ENCODE results near the gene TPM4.
A peak's percentile ranks its signal among the peaks of the same experiment; 100 is the strongest.

The TPM4 gene

GRCh38 chr19:16142032-16142580 lies 65.8 kb downstream of the TPM4 start:
- Histone ChIP-seq H3K36me3 (ENCODE audit: control insufficient read depth in 4 of 4, insufficient read depth in 4 of 4, low read length in 3 of 4) (peaks cover 0 to 15% (median 3%) of the 10 kb centered on the region in 4 experiments), H3K4me1 (ENCODE audit: control extremely low read depth in 1 of 4, control insufficient read depth in 4 of 4, insufficient read depth in 4 of 4, low read length in 3 of 4) (peaks cover 10 to 88% (median 82%) of the 10 kb centered on the region in 4 experiments), H3K27me3 (replicated peaks in 2 of 5; ENCODE audit: control insufficient read depth in 4 of 5, insufficient read depth in 5 of 5, low read length in 4 of 5) (no peaks in the 10 kb centered on the region), H3K4me3 (ENCODE audit: control insufficient read depth in 1 of 7, extremely low read depth in 1 of 7, insufficient read depth in 4 of 7, low read depth in 2 of 7, low read length in 6 of 7) (no peak overlapping the region), H3K9me3 (ENCODE audit: control extremely low read depth in 1 of 5, control insufficient read depth in 4 of 5, insufficient read depth in 2 of 5, low read depth in 1 of 5, low read length in 4 of 5) (no peaks in the 10 kb centered on the region), H3K27ac (ENCODE audit: insufficient read depth in 1 of 2, low read depth in 1 of 2, low read length in 2 of 2, poor library complexity in 1 of 2, severe bottlenecking in 2 of 2) (peak overlapping the region in 1 of 2 experiments; percentile 43)
- CTCF ChIA-PET, result interaction anchor here (1.0 to 3.5 kb wide), 4 partner anchors 15 to 100 kb away, joined by 3 to 15 read pairs (median 3); no protein-coding TSS in a partner anchor
- WGBS (ENCODE audit: insufficient coverage), result 81% methylated on average over 6 of the region's 9 CpGs
- POLR2A ChIA-PET, result interaction anchor here (0.7 to 1.9 kb wide), 2 partner anchors 31 to 1712 kb away, joined by 3 to 4 read pairs; partner anchors contain the start of gene RAB8A
- DNase-seq, result peak in 2 of 3 donors; percentile 55 to 56

DNA sequence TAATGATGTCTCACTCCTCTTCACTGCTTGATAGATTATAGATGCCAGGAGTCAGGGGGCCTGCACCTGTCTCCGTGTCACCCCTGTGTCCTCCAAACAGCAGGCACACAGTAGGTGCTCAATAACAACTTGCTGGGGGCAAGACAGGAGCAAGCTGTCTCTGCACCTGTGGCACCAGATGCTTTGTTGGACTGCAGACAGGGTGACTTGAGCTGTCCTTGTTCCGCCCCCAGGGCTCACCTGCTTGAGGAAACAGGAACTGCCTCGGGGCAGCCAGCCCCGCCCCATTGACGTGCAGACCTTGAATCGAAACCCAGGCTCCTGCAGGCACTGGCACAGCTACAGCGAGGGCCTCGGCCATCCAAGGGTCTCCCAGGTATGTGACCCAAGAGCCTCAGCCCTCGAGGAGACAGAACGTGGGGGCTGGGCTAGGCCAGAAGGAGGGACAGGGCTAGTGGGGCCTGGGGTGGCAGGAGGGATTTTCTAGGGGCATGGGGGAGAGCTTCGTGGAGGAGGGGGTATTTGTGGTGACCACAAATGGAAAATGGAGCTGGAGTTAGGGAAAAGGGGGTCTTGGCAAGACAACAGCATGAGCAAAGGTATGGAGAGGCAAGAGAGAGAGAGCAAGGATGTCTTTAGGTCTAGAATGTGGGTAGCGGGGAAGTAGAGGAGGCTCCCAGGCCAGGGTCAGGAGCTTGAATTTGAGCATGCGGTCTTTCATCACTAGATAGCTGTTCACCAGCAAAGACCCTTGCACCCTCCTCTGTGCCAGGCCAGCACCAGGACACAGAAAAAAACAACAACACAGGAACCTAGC lies 67.3 kb downstream of the TPM4 start, which contains the start of gene HSH2D:
TSS of gene HSH2D (plus strand) at position 287 of the 817 bp plus-strand sequence. CDS start 5,066 bp downstream, outside the sequence.
- ChIA-PET CTCF (interaction anchor here (0.6 to 2.9 kb wide), 11 partner anchors 8 to 79 kb away, joined by 3 to 11 read pairs (median 5); partner anchors contain the start of gene FAM32A), POLR2A (interaction anchor here (0.8 to 1.9 kb wide), 5 partner anchors 10 to 42 kb away, joined by 4 to 11 read pairs (median 5); partner anchors contain the start of genes FAM32A and RAB8A)
- Histone ChIP-seq H3K27ac (ENCODE audit: insufficient read depth in 1 of 2, low read depth in 1 of 2, low read length in 2 of 2, poor library complexity in 1 of 2, severe bottlenecking in 2 of 2) (peak within 1 kb of the TSS; percentile 69 to 81), H3K9me3 (ENCODE audit: control extremely low read depth in 1 of 5, control insufficient read depth in 4 of 5, insufficient read depth in 2 of 5, low read depth in 1 of 5, low read length in 4 of 5) (no peaks in the 10 kb centered on the region), H3K4me3 (ENCODE audit: control insufficient read depth in 1 of 7, extremely low read depth in 1 of 7, insufficient read depth in 4 of 7, low read depth in 2 of 7, low read length in 6 of 7) (peak within 1 kb of the TSS; percentile 40 to 94 (median 72)), H3K27me3 (replicated peaks in 2 of 5; ENCODE audit: control insufficient read depth in 4 of 5, insufficient read depth in 5 of 5, low read length in 4 of 5) (no peaks in the 10 kb centered on the region), H3K4me1 (ENCODE audit: control extremely low read depth in 1 of 4, control insufficient read depth in 4 of 4, insufficient read depth in 4 of 4, low read length in 3 of 4) (peaks cover 10 to 94% (median 87%) of the 10 kb centered on the region in 4 experiments), H3K36me3 (ENCODE audit: control insufficient read depth in 4 of 4, insufficient read depth in 4 of 4, low read length in 3 of 4) (peaks cover 0 to 21% (median 6%) of the 10 kb centered on the region in 4 experiments)
- peak; percentile 84 to 94 (median 92) for DNase-seq
- 3% methylated on average over 11 of the region's 13 CpGs for WGBS (ENCODE audit: insufficient coverage)

DNA sequence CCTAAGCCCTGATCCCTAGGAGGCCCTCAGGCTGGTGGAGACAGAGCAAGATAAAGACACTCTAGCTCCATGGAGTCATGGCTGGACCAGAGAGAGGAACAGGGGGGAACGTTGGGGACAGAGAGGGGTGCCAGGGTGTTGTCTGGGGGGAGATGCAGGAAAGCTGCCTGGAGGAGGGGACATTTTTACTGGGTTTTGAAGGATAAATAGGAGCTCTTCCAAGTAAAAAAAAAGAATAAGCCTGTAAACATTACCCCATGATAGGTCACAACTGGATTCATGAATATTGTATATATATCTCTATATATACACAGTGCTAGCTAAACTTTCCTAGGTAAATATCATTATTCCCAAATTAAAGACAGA lies 67.9 kb downstream of the TPM4 start:
- POLR2A ChIA-PET, result interaction anchor here (0.8 to 1.9 kb wide), 5 partner anchors 11 to 41 kb away, joined by 4 to 11 read pairs (median 5); partner anchors contain the start of genes FAM32A and RAB8A
- Histone ChIP-seq H3K4me1 (ENCODE audit: control extremely low read depth in 1 of 4, control insufficient read depth in 4 of 4, insufficient read depth in 4 of 4, low read length in 3 of 4) (peaks cover 9 to 94% (median 87%) of the 10 kb centered on the region in 4 experiments), H3K36me3 (ENCODE audit: control insufficient read depth in 4 of 4, insufficient read depth in 4 of 4, low read length in 3 of 4) (peaks cover 2 to 27% (median 9%) of the 10 kb centered on the region in 4 experiments), H3K27me3 (replicated peaks in 2 of 5; ENCODE audit: control insufficient read depth in 4 of 5, insufficient read depth in 5 of 5, low read length in 4 of 5) (no peaks in the 10 kb centered on the region), H3K27ac (ENCODE audit: insufficient read depth in 1 of 2, low read depth in 1 of 2, low read length in 2 of 2, poor library complexity in 1 of 2, severe bottlenecking in 2 of 2) (peak overlapping the region; percentile 69 to 81), H3K9me3 (ENCODE audit: control extremely low read depth in 1 of 5, control insufficient read depth in 4 of 5, insufficient read depth in 2 of 5, low read depth in 1 of 5, low read length in 4 of 5) (no peaks in the 10 kb centered on the region), H3K4me3 (ENCODE audit: control insufficient read depth in 1 of 7, extremely low read depth in 1 of 7, insufficient read depth in 4 of 7, low read depth in 2 of 7, low read length in 6 of 7) (peak overlapping the region; percentile 40 to 94 (median 72))
- no CpG with 5 or more reads among the region's 1 CpG for WGBS (ENCODE audit: insufficient coverage)
- CTCF ChIA-PET, result interaction anchor here (0.6 to 2.9 kb wide), 12 partner anchors 8 to 47 kb away, joined by 3 to 11 read pairs (median 5); partner anchors contain the start of gene FAM32A
- DNase-seq, result no peak

DNA sequence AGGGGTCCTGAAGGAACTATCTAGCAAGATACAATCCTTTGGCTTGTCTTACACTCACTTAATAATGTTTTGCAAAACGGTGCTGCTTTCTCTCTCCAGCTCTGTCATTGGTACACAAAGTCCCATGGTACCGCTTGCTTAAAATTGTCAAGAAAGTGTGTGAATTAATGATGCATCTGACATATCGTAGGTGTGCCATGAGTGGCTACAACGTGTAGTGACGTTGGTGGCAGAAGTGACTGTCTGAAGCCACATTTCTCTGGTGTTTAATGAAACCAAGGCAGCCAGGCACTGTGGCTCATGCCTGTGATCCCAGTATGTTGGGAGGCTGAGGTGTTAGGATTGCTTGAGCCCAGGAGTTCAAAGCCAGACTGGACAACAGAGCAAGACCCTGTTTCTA lies 69.8 kb downstream of the TPM4 start:
- Histone ChIP-seq H3K4me1 (ENCODE audit: control extremely low read depth in 1 of 4, control insufficient read depth in 4 of 4, insufficient read depth in 4 of 4, low read length in 3 of 4) (peaks cover 6 to 94% (median 86%) of the 10 kb centered on the region in 4 experiments), H3K9me3 (ENCODE audit: control extremely low read depth in 1 of 5, control insufficient read depth in 4 of 5, insufficient read depth in 2 of 5, low read depth in 1 of 5, low read length in 4 of 5) (no peaks in the 10 kb centered on the region), H3K27me3 (replicated peaks in 2 of 5; ENCODE audit: control insufficient read depth in 4 of 5, insufficient read depth in 5 of 5, low read length in 4 of 5) (no peaks in the 10 kb centered on the region), H3K36me3 (ENCODE audit: control insufficient read depth in 4 of 4, insufficient read depth in 4 of 4, low read length in 3 of 4) (peaks cover 2 to 35% (median 12%) of the 10 kb centered on the region in 4 experiments), H3K27ac (ENCODE audit: insufficient read depth in 1 of 2, low read depth in 1 of 2, low read length in 2 of 2, poor library complexity in 1 of 2, severe bottlenecking in 2 of 2) (peak overlapping the region in 1 of 2 experiments; percentile 9), H3K4me3 (ENCODE audit: control insufficient read depth in 1 of 7, extremely low read depth in 1 of 7, insufficient read depth in 4 of 7, low read depth in 2 of 7, low read length in 6 of 7) (peak overlapping the region in 6 of 7 experiments; percentile 19 to 94 (median 62))
- ChIA-PET CTCF (interaction anchor here (0.7 to 2.9 kb wide), 6 partner anchors 8 to 104 kb away, joined by 3 to 11 read pairs (median 3); no protein-coding TSS in a partner anchor), POLR2A (no interaction called here)
- 61% methylated on average over 4 of the region's 5 CpGs for WGBS (ENCODE audit: insufficient coverage)
- no peak for DNase-seq

GRCh38 chr19:16148443-16149229 lies 72.3 kb downstream of the TPM4 start:
- CTCF ChIA-PET, result interaction anchor here (1.2 to 1.9 kb wide), 4 partner anchors 9 to 107 kb away, joined by 3 to 5 read pairs (median 4); no protein-coding TSS in a partner anchor
- H3K4me1 ChIP-seq (ENCODE audit: control extremely low read depth in 1 of 4, control insufficient read depth in 4 of 4, insufficient read depth in 4 of 4, low read length in 3 of 4), result peaks cover 6 to 86% (median 78%) of the 10 kb centered on the region in 4 experiments

More at GRCh38 chr19:16148443-16149229, 72.3 kb downstream of the TPM4 start:
- peak overlapping the region in 3 of 7 experiments; percentile 35 to 41 (median 38) for H3K4me3 ChIP-seq (ENCODE audit: control insufficient read depth in 1 of 7, extremely low read depth in 1 of 7, insufficient read depth in 4 of 7, low read depth in 2 of 7, low read length in 6 of 7)
- no peak for DNase-seq
- H3K36me3 ChIP-seq (ENCODE audit: control insufficient read depth in 4 of 4, insufficient read depth in 4 of 4, low read length in 3 of 4), result peaks cover 5 to 54% (median 26%) of the 10 kb centered on the region in 4 experiments
- H3K27me3 ChIP-seq (replicated peaks in 2 of 5; ENCODE audit: control insufficient read depth in 4 of 5, insufficient read depth in 5 of 5, low read length in 4 of 5), result no peaks in the 10 kb centered on the region
- no peaks in the 10 kb centered on the region for H3K9me3 ChIP-seq (ENCODE audit: control extremely low read depth in 1 of 5, control insufficient read depth in 4 of 5, insufficient read depth in 2 of 5, low read depth in 1 of 5, low read length in 4 of 5)
- peak overlapping the region; percentile 33 to 73 for H3K27ac ChIP-seq (ENCODE audit: insufficient read depth in 1 of 2, low read depth in 1 of 2, low read length in 2 of 2, poor library complexity in 1 of 2, severe bottlenecking in 2 of 2)
- 77% methylated on average over 8 of the region's 8 CpGs for WGBS (ENCODE audit: insufficient coverage)
- POLR2A ChIA-PET, result interaction anchor here (0.7 kb wide), 1 partner anchor 10 kb away, joined by 4 read pairs; no protein-coding TSS in a partner anchor

Measured in common myeloid progenitor, CD34-positive (primary cell).